ENCODE measurements around the gene PCNX1.

DNA sequence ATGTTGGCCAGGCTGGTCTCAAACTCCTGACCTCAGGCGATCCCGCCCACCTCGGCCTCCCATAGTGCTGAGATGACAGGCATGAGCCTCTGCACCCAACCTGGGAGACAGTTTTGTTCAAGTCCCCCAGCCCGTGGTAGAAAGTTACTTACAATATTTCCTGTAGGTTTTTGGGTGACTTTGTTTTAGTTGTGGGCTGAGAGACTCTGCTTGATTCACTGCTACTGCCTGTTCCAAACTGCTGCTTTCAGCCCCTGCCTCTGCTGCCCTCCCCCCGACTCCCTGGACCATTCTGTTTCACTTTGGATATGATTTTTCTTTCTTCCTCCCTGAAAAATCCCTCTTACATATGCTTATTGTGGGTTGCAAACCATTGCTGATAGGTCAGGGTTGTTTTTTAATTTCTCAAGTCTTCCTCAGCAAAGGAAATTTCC is 13.4 kb upstream of the PCNX1 start:
- TF ChIP-seq, protein P1, sequence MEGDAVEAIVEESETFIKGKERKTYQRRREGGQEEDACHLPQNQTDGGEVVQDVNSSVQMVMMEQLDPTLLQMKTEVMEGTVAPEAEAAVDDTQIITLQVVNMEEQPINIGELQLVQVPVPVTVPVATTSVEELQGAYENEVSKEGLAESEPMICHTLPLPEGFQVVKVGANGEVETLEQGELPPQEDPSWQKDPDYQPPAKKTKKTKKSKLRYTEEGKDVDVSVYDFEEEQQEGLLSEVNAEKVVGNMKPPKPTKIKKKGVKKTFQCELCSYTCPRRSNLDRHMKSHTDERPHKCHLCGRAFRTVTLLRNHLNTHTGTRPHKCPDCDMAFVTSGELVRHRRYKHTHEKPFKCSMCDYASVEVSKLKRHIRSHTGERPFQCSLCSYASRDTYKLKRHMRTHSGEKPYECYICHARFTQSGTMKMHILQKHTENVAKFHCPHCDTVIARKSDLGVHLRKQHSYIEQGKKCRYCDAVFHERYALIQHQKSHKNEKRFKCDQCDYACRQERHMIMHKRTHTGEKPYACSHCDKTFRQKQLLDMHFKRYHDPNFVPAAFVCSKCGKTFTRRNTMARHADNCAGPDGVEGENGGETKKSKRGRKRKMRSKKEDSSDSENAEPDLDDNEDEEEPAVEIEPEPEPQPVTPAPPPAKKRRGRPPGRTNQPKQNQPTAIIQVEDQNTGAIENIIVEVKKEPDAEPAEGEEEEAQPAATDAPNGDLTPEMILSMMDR (IDR thresholded peaks at IDR 0.05; ENCODE audit: insufficient read depth, low read length, poor library complexity, severe bottlenecking) = no peak
- TF ChIP-seq EZH2phosphoT487 (conservative IDR thresholded peaks at IDR 0.05; ENCODE audit: low read length) = no peak

Data from SU-DHL-6 (cell line).